Pancreas (tissue), 10 donors: ENCODE measurements around the gene CHPF2. TPM values are rescaled to one million over a fixed set of nuclear protein-coding genes. Genes with fewer than 3 reads are reported as not detected.

Experiments
- ATAC-seq, 4 donors: fragments of 200-7000 bp; cut with Tn5 transposase; one replicate each; pipeline versions ENCODE4 v1.8.0 to v1.9.1; 2020; ENCODE audit warnings: mild to moderate bottlenecking in 4 of 4, moderate library complexity in 4 of 4
- DNase-seq, 6 donors: peaks; one replicate each; pipeline ENCODE4 v3.0.0-alpha.2; 2020
- FAIRE-seq: peaks from 2 replicates; lab custom pipeline; 2012; peaks lifted over from hg19 to GRCh38; lab: Jason Lieb, UNC
- H3K27ac ChIP-seq, 4 donors: fragments of 200-600 bp; sonication (generic); 1 replicate in 3 of 4; 2 replicates in 1 of 4; pipeline versions ENCODE4 v1.5.0 to v1.8.0; 2020
- H3K27me3 ChIP-seq, 4 donors: fragments of 200-600 bp; one replicate each; pipeline ENCODE4 v1.8.0; 2021
- H3K36me3 ChIP-seq, 3 donors: fragments of 200-600 bp; sonication (generic) in 1 of 3; one replicate each; pipeline versions ENCODE4 v1.5.0 to v1.8.0; 2020 to 2021
- H3K4me1 ChIP-seq, 3 donors: fragments of 200-600 bp; one replicate each; pipeline ENCODE4 v1.8.0; 2021
- H3K4me3 ChIP-seq, 4 donors: fragments of 200-600 bp; sonication (generic) in 2 of 4; one replicate each; pipeline versions ENCODE4 v1.5.0 to v1.8.0; 2020 to 2021
- H3K9me3 ChIP-seq, 4 donors: fragments of 200-600 bp; one replicate each; pipeline ENCODE4 v1.8.0; 2021
- CTCF ChIP-seq, 4 donors: fragments of 200-600 bp; sonication (generic) in 3 of 4; IDR thresholded peaks; one replicate each; pipeline versions ENCODE4 v1.5.0 to v1.8.0; 2021; ENCODE audit warnings: antibody characterized with exemption in 4 of 4
- WGBS, 2 donors: extraction: QIAGEN DNeasy Blood & Tissue Kit; methylation state at CpG; one replicate each; pipeline ENCODE4 v1.1.7; 2013; 5-methylcytosine and 5-hydroxymethylcytosine counted together
- intact Hi-C, 3 donors: fragments of 100-400 bp; cut with DNase I; formaldehyde crosslinking; loops; one replicate each; pipeline versions ENCODE4 v1.11.1 to v1.14.2; 2022
- polyA plus RNA-seq, 2 donors: library from polyadenylated mRNA; stranded (reverse); fragments of 200-250 nt; gene quantifications; one replicate each; pipeline ENCODE4 v1.2.3, GENCODE V29; 2013
- total RNA-seq, 6 donors: library from RNA; stranded (reverse); fragmentation: NEBNext Ultra II Directional in 4 of 6; extraction: Animal tissue kit (Norgen Biotek cat#: 25700) in 4 of 6; gene quantifications; one replicate each; pipeline versions ENCODE4 v1.2.1 to v1.2.4, GENCODE V29; 2021 to 2023
- donor health status: healthy with polysubstance abuse.
- donor health status: DM: no; HTN: no; CAD: no; lungs with moderate emphysema.
- donor health status: DM: no; HTN: no; CAD: no.
- donor health status: control.
- donor health status: control.
- donor health status: Bipolar disorder and iron deficiency.
- donor health status: DM: yes; HTN: yes; CAD: no.
- donor health status: DM: no; HTN: no; CAD: no.
- donor health status: DM: no; HTN: no; CAD: no.
- donor health status: DM: yes; HTN: yes; CAD: no.

CHPF2 gene
- total and polyA plus RNA-seq, 8 donors = 12.8 to 38.6 (median 21.7) TPM

- no peak overlapping the region for H3K4me3 ChIP-seq
- ATAC-seq (no peak), DNase-seq (no peak), FAIRE-seq (no peak)
- 64 to 78% methylated on average over 5 of the region's 5 CpGs for WGBS, 2 donors
- H3K4me1 ChIP-seq = no peaks in the 10 kb centered on the region
- intact Hi-C loops = no loop called here
- H3K27me3 ChIP-seq = no peaks in the 10 kb centered on the region
- no peak overlapping the region for H3K27ac ChIP-seq
- no peak for TF ChIP-seq CTCF (IDR thresholded peaks at IDR 0.05)
- no peaks in the 10 kb centered on the region for H3K9me3 ChIP-seq
- no peaks in the 10 kb centered on the region for H3K36me3 ChIP-seq
Measured at GRCh38 chr7:151279868-151280267, 47.6 kb downstream of the CHPF2 start.

- ATAC-seq (no peak), FAIRE-seq (no peak), DNase-seq (no peak)
- Histone ChIP-seq H3K9me3 (no peaks in the 10 kb centered on the region), H3K4me3 (no peak overlapping the region), H3K27me3 (no peaks in the 10 kb centered on the region), H3K27ac (no peak overlapping the region), H3K4me1 (no peaks in the 10 kb centered on the region), H3K36me3 (no peaks in the 10 kb centered on the region)
- intact Hi-C loops = no loop called here
- no peak for TF ChIP-seq CTCF (IDR thresholded peaks at IDR 0.05)
- 80 to 82% methylated on average over 9 of the region's 9 CpGs for WGBS, 2 donors
Measured at GRCh38 chr7:151280388-151281019, 48.2 kb downstream of the CHPF2 start.

GRCh38 chr7:151281686-151282085 lies 49.4 kb downstream of the CHPF2 start:
- intact Hi-C loops = no loop called here
- ATAC-seq = no peak
- no peak for TF ChIP-seq CTCF (IDR thresholded peaks at IDR 0.05)
- H3K36me3 ChIP-seq = no peaks in the 10 kb centered on the region
- H3K4me1 ChIP-seq = no peaks in the 10 kb centered on the region
- no peaks in the 10 kb centered on the region for H3K27me3 ChIP-seq
- H3K4me3 ChIP-seq = no peak overlapping the region
- no peak for FAIRE-seq
- 69 to 77% methylated on average over 6 of the region's 6 CpGs for WGBS, 2 donors
- DNase-seq = no peak
- no peak overlapping the region for H3K27ac ChIP-seq
- no peaks in the 10 kb centered on the region for H3K9me3 ChIP-seq

- Histone ChIP-seq H3K9me3 (no peaks in the 10 kb centered on the region), H3K36me3 (no peaks in the 10 kb centered on the region), H3K4me1 (no peaks in the 10 kb centered on the region), H3K27ac (no peak overlapping the region), H3K4me3 (no peak overlapping the region), H3K27me3 (no peaks in the 10 kb centered on the region)
- WGBS, 2 donors = 67 to 81% methylated on average over 8 of the region's 8 CpGs
- intact Hi-C loops = no loop called here
- TF ChIP-seq CTCF (IDR thresholded peaks at IDR 0.05) = no peak
- FAIRE-seq (no peak), DNase-seq (no peak), ATAC-seq (no peak)
Measured at GRCh38 chr7:151282111-151282510, 49.8 kb downstream of the CHPF2 start.

- no peak overlapping the region for H3K4me3 ChIP-seq
- no peak for TF ChIP-seq CTCF (IDR thresholded peaks at IDR 0.05)
- intact Hi-C loops = no loop called here
- ATAC-seq = no peak
- no peaks in the 10 kb centered on the region for H3K36me3 ChIP-seq
- DNase-seq = no peak
- no peaks in the 10 kb centered on the region for H3K4me1 ChIP-seq
- FAIRE-seq = no peak
- no peaks in the 10 kb centered on the region for H3K9me3 ChIP-seq
- H3K27me3 ChIP-seq = no peaks in the 10 kb centered on the region
- WGBS, 2 donors = 85 to 89% methylated on average over 2 of the region's 2 CpGs
- no peak overlapping the region for H3K27ac ChIP-seq
Measured at GRCh38 chr7:151283302-151283701, 51.0 kb downstream of the CHPF2 start.
